ENCODE data around the gene CLSTN2.

GRCh38 chr3:140238646-140239314, 303.8 kb downstream of the CLSTN2 start:
- TF ChIP-seq CTCF (IDR thresholded peaks at IDR 0.05; ENCODE audit: poor library complexity) (no peak), EZH2 (IDR thresholded peaks at IDR 0.05; ENCODE audit: borderline replicate concordance) (no peak)

Measured in hepatocyte (in vitro differentiated cells).